B cell (primary cell): Measurements from ENCODE around the gene CCDC87. TPM values are rescaled to one million over a fixed set of nuclear protein-coding genes. Genes with fewer than 3 reads are reported as not detected.

Source experiments
- ATAC-seq: fragments of 200-7000 bp; cut with Tn5 transposase; one replicate; pipeline ENCODE4 v1.10.0; 2021; ENCODE audit warnings: low read depth, mild to moderate bottlenecking, moderate number of reproducible peaks, moderate library complexity
- CTCF ChIA-PET: fragments of 350-600 bp; sonication (Branson Sonifier 250); formaldehyde crosslinking; loops from one replicate; lab custom pipeline; 2021; ENCODE audit warnings: antibody characterized with exemption, inconsistent platforms; lab: Charles Lee
- POLR2A ChIA-PET: fragments of 350-600 bp; sonication (Branson Sonifier 250); formaldehyde crosslinking; loops from one replicate; lab custom pipeline; 2021; ENCODE audit warnings: antibody characterized with exemption; lab: Charles Lee
- DNase-seq: peaks from one replicate; pipeline ENCODE4 v3.0.0; 2013
- H2AFZ ChIP-seq: 2 replicates; pipeline ENCODE4 v1.6.1; 2012; ENCODE audit warnings: mild to moderate bottlenecking, low read depth, low read length; ENCODE audit not compliant: insufficient read depth, poor library complexity, severe bottlenecking
- H3K27ac ChIP-seq, 2 donors: 1 replicate in 1 of 2; 2 replicates in 1 of 2; pipeline ENCODE4 v1.5.1; 2012 to 2013; ENCODE audit warnings: low read length in 2 of 2, mild to moderate bottlenecking in 2 of 2, moderate library complexity in 1 of 2
- H3K27me3 ChIP-seq, 4 experiments: fragments of 200-600 bp in 1 of 4; sonication (generic) in 1 of 4; replicated peaks in 1 of 4; 1 replicate in 2 of 4; 2 replicates in 2 of 4; pipeline versions ENCODE4 v1.6.1 to v1.7.0; 2013 to 2016; ENCODE audit warnings: low read length in 3 of 4, mild to moderate bottlenecking in 2 of 4, mixed read lengths in 1 of 4, moderate library complexity in 1 of 4; ENCODE audit not compliant: insufficient read depth in 4 of 4, control insufficient read depth in 3 of 4; ENCODE audit errors: control extremely low read depth in 1 of 4
- H3K36me3 ChIP-seq, 2 experiments: replicated peaks in 1 of 2; 1 replicate in 1 of 2; 2 replicates in 1 of 2; pipeline versions ENCODE4 v1.6.1 to v1.7.1; 2013; ENCODE audit warnings: low read length in 1 of 2; ENCODE audit not compliant: insufficient read depth in 2 of 2, control insufficient read depth in 1 of 2; ENCODE audit errors: control extremely low read depth in 1 of 2, extremely low read depth in 1 of 2
- H3K4me1 ChIP-seq, 2 donors: fragments of 200-600 bp in 1 of 2; sonication (generic) in 1 of 2; 1 replicate in 1 of 2; 2 replicates in 1 of 2; pipeline versions ENCODE4 v1.5.1 to v1.6.1; 2013 to 2017; ENCODE audit warnings: low read length in 2 of 2; ENCODE audit not compliant: control insufficient read depth in 2 of 2, insufficient read depth in 2 of 2
- H3K4me2 ChIP-seq: replicated peaks from 2 replicates; pipeline ENCODE3; 2012; ENCODE audit warnings: mild to moderate bottlenecking, low read depth, low read length; ENCODE audit not compliant: poor library complexity, severe bottlenecking
- H3K4me3 ChIP-seq, 5 experiments: fragments of 200-600 bp in 1 of 5; sonication (generic) in 1 of 5; 1 replicate in 3 of 5; 2 replicates in 2 of 5; pipeline versions ENCODE4 v1.5.1 to v1.7.0; 2011 to 2016; ENCODE audit warnings: low read length in 4 of 5, mild to moderate bottlenecking in 4 of 5, low read depth in 2 of 5, control low read depth in 1 of 5, moderate library complexity in 1 of 5; ENCODE audit not compliant: insufficient read depth in 1 of 5; ENCODE audit errors: control extremely low read depth in 1 of 5, extremely low read depth in 1 of 5
- H3K79me2 ChIP-seq: fragments of 200-600 bp; sonication (generic); one replicate; pipeline ENCODE4 v1.6.0; 2016; ENCODE audit warnings: low read length; ENCODE audit not compliant: control insufficient read depth, insufficient read depth
- H3K9ac ChIP-seq: fragments of 200-600 bp; sonication (generic); 2 replicates; pipeline ENCODE4 v1.6.1; 2017; ENCODE audit warnings: mild to moderate bottlenecking, low read length, moderate library complexity
- H3K9me3 ChIP-seq, 3 donors: one replicate each; pipeline versions ENCODE4 v1.6.1 to v1.7.1; 2013; ENCODE audit warnings: low read length in 2 of 3; ENCODE audit not compliant: control insufficient read depth in 2 of 3, insufficient read depth in 1 of 3; ENCODE audit errors: control extremely low read depth in 1 of 3
- H4K20me1 ChIP-seq: 2 replicates; pipeline ENCODE4 v1.6.0; 2012; ENCODE audit warnings: mild to moderate bottlenecking, low read length; ENCODE audit not compliant: insufficient read depth, control insufficient read depth, poor library complexity, severe bottlenecking
- H3K27ac Mint-ChIP-seq: one replicate; pipeline ENCODE4 v1.8.0; 2021; ENCODE audit warnings: mixed read lengths
- H3K27me3 Mint-ChIP-seq: one replicate; pipeline ENCODE4 v1.8.0; 2021; ENCODE audit warnings: mixed read lengths
- H3K4me1 Mint-ChIP-seq: one replicate; pipeline ENCODE4 v1.8.0; 2021; ENCODE audit warnings: mixed read lengths
- H3K4me3 Mint-ChIP-seq: one replicate; pipeline ENCODE4 v1.8.0; 2021; ENCODE audit warnings: mixed read lengths
- H3K9me3 Mint-ChIP-seq: one replicate; pipeline ENCODE4 v1.8.0; 2022; ENCODE audit warnings: mixed read lengths; ENCODE audit not compliant: insufficient read depth
- CTCF ChIP-seq: fragments of 200-600 bp; IDR thresholded peaks from one replicate; pipeline ENCODE4 v1.8.0; 2022; ENCODE audit warnings: antibody characterized with exemption, mild to moderate bottlenecking
- EZH2 ChIP-seq: IDR thresholded peaks from 2 replicates; pipeline ENCODE4 v1.6.1; 2012; ENCODE audit warnings: borderline replicate concordance, low read depth, mild to moderate bottlenecking, moderate library complexity, low read length; ENCODE audit not compliant: insufficient read depth, poor library complexity, severe bottlenecking
- WGBS: methylation state at CpG from one replicate; pipeline ENCODE4 v1.1.5; 2013; ENCODE audit warnings: missing lambda C conversion rate; ENCODE audit not compliant: insufficient coverage; 5-methylcytosine and 5-hydroxymethylcytosine counted together
- intact Hi-C: fragments of 100-400 bp; cut with micrococcal nuclease; formaldehyde crosslinking; loops from one replicate; pipeline ENCODE4 v1.10.0; 2022
- polyA plus RNA-seq: library from polyadenylated mRNA; depleted of rRNA; stranded (reverse); fragments of >200 nt; gene quantifications from 2 replicates; pipeline ENCODE4 v1.2.3, GENCODE V29; 2012
- total RNA-seq, 2 donors: library from RNA; stranded (reverse); fragments of 120-200 nt in 1 of 2; gene quantifications; 1 replicate in 1 of 2; 2 replicates in 1 of 2; pipeline versions ENCODE4 v1.2.3 to v1.2.4, GENCODE V29; 2013 to 2022

The CCDC87 gene
- total and polyA plus RNA-seq, 2 donors (not counting 1 experiment from before 2014, with no cell fraction given), result 0.39 TPM; not detected in 1

- Mint-ChIP-seq H3K4me1 (peaks cover 52% of the 10 kb centered on the region), H3K27ac (peak overlapping the region; percentile 84), H3K9me3 (no peaks in the 10 kb centered on the region), H3K27me3 (no peaks in the 10 kb centered on the region), H3K4me3 (peak overlapping the region; percentile 60)
- peak overlapping the region; percentile 35 for H3K4me2 ChIP-seq
- POLR2A ChIA-PET, result interaction anchor here (0.6 to 2.1 kb wide), 7 partner anchors 9 to 1019 kb away, joined by 4 to 14 read pairs (median 5); partner anchors contain the start of genes RBM14, RBM4 and RBM4B
- peaks cover 2 to 19% of the 10 kb centered on the region in 2 experiments for H3K36me3 ChIP-seq
- H3K4me3 ChIP-seq, result peak overlapping the region in 1 of 5 experiments; percentile 20
- CTCF ChIA-PET, result interaction anchor here (0.6 to 5.9 kb wide), 7 partner anchors 11 to 292 kb away, joined by 3 to 46 read pairs (median 6); partner anchors contain the start of genes RBM4 and RBM4B
- 53% methylated on average over 4 of the region's 5 CpGs for WGBS
- no peaks in the 10 kb centered on the region for H3K9me3 ChIP-seq
- ATAC-seq (no peak), DNase-seq (peak; percentile 1)
- H2AFZ ChIP-seq, result no peak overlapping the region
- H3K79me2 ChIP-seq, result peaks cover 74% of the 10 kb centered on the region
- peaks cover 31 to 34% of the 10 kb centered on the region in 2 donors for H3K4me1 ChIP-seq
- peak overlapping the region; percentile 22 for H3K9ac ChIP-seq
- no peaks in the 10 kb centered on the region for H3K27me3 ChIP-seq
- no peak for TF ChIP-seq CTCF
- TF ChIP-seq EZH2, result no peak
- H3K27ac ChIP-seq, result peak overlapping the region; percentile 4 to 5
- H4K20me1 ChIP-seq, result no peaks in the 10 kb centered on the region
- intact Hi-C loops, result no loop called here
Measured at GRCh38 chr11:66595245-66595904, 2.5 kb upstream of the CCDC87 start.

GRCh38 chr11:66593650-66594049 is 787 bp upstream of the CCDC87 start:
- Histone ChIP-seq H3K9me3 (no peaks in the 10 kb centered on the region), H3K4me1 (peaks cover 28 to 29% of the 10 kb centered on the region in 2 donors), H2AFZ (peak overlapping the region; percentile 96), H3K27me3 (no peaks in the 10 kb centered on the region), H3K36me3 (peaks cover 0 to 4% of the 10 kb centered on the region in 2 experiments), H3K4me3 (peak overlapping the region; percentile 63 to 84 (median 77)), H3K79me2 (peaks cover 63% of the 10 kb centered on the region), H3K9ac (peak overlapping the region; percentile 89), H3K4me2 (peak overlapping the region; percentile 96), H4K20me1 (no peaks in the 10 kb centered on the region), H3K27ac (peak overlapping the region; percentile 61 to 86)
- Mint-ChIP-seq H3K4me1 (peaks cover 44% of the 10 kb centered on the region), H3K9me3 (no peaks in the 10 kb centered on the region), H3K27ac (peak overlapping the region; percentile 99), H3K27me3 (no peaks in the 10 kb centered on the region), H3K4me3 (peak overlapping the region; percentile 100)
- WGBS, result 67% methylated on average over 7 of the region's 7 CpGs
- ChIA-PET POLR2A (interaction anchor here (0.7 to 1.9 kb wide), 4 partner anchors 14 to 44 kb away, joined by 3 to 14 read pairs (median 6); partner anchors contain the start of genes RBM14 and RBM4), CTCF (interaction anchor here (0.9 to 5.9 kb wide), 8 partner anchors 12 to 84 kb away, joined by 3 to 46 read pairs (median 8); partner anchors contain the start of genes RBM14, RBM4 and RBM4B)
- ATAC-seq (no peak), DNase-seq (no peak)
- TF ChIP-seq CTCF (no peak), EZH2 (no peak)
- intact Hi-C loops, result loop anchor here (1.0 to 5.0 kb wide), 6 partner anchors 15 to 85 kb away; partner anchors contain the start of genes ACTN3, RBM14, RBM4 and ZDHHC24
